Ramos (cell line): Measurements from ENCODE around the gene ANXA6.

Experiments
- in situ Hi-C: fragments of 300-500 bp; cut with MboI; formaldehyde crosslinking; loops from one replicate; pipeline ENCODE4 v1.14.3; 2022; ENCODE audit warnings: low sequenced_read_pairs; ENCODE audit not compliant: unreplicated experiment

The ANXA6 gene

DNA sequence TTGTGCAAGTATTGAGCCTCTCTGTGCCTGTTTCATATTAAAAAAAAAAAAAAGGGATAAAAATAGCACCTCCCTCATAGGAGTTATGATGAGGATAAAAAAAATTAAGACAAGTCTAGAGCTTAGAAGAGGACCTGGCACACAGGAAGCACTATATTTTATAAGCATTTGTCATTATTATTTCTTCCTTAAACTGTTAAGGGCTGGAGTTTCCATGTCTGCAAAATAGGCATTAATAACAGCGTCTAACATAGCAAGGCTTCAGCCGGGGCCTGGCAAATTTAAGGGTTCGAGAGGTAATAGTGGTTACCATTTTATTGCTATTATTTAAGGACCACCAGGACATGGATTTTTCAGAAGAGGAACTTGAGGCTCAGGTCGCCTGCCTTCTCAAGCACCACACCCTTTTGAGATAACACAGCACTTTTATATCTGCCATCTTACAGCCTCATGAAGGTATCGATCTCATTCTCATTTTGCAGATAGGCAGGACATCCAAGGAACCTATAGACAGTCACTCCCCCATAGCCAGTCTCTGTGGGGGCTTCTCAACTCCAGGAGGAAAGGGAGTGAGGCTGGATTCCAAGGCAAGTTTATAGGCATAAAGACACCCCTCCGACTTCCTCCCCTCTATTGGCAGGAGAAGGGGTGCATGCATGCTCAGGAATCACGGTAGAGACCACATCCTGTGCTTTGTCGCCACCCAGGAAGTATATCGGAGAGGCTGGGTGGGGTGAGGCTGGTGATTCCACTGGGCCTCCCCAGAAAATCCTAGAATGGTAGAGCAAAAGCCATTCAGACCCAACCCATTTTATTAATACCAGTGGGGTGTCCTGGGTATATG lies 2.4 kb downstream of the ANXA6 start:
- in situ Hi-C loops: no loop called here

DNA sequence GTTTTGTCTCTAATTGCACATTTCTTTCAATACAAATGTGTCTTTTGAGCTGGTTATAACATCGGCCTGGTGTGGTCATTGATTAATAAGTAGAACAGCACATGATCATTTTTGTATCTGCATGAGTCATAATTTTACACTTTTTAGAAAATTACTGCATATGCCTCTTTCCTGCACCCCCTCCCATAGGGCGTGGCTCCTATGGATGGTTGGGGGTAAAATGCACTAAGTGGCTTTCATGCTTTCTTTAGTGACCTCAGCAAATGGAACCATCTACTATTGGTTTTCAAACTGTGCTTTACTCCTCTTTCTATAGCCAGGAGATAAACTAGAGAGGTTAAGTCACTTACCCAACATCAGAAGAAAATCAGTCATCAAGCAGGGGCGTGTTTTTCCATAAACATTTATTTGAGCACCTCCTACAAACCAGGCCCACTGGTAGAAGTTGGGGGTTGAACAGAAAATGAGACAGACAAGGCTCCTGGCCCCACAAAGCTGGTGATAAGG lies 3.8 kb downstream of the ANXA6 start:
- in situ Hi-C loops: no loop called here

DNA sequence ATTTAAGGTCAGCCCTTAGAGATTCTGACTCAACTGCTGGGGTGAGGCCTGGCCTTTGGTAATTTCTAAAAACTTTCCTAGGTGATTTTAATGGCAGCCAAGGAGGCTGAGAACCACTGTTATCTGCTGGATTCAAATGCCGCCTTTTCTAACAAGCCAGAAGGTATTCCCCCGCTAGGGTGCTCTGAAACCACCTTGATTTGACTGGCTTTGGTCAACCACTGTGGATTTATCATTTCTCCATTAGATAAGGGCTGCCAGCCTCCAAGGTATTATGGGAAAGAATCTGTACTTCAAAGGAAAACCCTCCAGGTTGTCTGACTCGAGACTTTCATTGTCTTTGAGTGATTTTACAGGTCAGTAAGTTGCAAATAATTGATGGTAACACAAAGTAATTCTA lies 4.3 kb downstream of the ANXA6 start:
- in situ Hi-C loops: no loop called here

DNA sequence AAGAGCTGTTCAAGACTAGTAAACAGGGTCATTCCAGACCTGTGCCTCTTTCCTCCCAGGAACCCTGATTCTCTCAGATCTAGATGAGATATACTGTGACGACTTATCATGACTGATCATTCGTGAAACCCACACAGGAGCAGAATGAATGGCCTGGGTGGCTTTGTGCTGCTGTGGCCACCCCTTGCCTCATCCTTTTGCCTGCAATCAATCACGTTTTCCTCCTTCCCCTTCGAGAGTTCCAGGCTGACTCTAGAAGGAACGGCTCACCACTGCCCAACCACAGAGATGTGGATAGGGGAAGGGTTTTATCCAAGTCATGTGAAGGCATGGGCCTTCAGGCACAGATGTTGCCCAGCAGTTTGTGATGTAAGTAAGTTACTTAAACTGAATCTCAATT lies 5.8 kb downstream of the ANXA6 start:
- in situ Hi-C loops: no loop called here

DNA sequence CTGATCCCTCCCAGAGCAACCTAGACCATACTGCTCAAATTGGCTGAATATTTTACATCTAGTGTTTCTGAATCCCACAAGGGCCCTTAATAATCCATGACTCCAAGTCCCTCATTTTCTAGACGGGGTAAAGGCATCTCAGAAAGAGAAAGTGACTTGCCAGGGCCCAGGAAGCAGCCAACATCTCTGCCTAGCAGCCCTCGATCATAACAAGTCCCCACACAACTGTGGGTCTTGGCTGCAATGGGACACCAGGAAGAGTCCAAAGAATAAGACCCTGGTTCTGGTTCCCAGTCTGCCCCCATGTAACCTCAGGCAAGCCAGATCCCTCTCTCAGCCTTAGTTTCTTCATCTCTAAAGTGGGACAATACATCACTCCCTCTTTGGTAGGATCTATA lies 6.3 kb downstream of the ANXA6 start:
- in situ Hi-C loops: no loop called here

DNA sequence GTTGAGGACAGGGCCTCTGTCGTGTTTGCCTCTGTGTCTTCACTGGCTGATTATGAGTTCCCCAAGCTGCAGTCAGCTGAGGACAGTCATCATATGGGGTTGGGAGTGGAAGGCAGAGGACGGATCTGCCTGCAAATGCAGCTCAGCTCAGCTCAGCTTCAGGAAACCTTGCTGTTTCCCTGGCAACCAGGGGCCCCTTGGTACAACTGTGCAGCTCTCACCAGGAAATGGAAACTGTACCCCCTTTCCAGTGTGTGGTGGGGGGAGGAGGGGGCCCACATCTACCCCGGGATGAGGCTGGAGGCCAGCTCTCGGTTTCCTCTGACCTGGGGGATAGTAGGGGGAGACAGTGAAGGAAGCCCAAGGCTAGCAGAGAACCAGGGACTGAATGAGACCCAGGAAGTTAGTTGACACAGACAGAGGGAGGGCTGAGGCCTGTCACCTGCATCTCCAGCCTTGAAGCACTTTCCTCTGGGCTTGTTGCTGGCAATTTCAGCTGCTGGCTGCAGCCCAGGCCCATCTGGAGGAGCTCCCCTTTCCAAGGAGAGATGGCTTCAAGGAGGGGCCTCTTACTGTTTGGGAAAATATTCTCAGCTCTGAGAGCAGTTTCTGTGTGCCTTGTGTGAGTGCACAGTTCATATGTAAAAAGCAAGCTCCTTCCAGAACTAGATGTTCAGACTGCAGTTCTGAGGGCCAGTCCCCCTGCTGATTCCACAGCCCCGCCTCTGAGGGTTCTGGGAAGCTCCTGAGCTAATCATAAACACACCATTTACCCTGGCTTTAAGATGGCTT lies 6.9 kb downstream of the ANXA6 start:
- in situ Hi-C loops: no loop called here

DNA sequence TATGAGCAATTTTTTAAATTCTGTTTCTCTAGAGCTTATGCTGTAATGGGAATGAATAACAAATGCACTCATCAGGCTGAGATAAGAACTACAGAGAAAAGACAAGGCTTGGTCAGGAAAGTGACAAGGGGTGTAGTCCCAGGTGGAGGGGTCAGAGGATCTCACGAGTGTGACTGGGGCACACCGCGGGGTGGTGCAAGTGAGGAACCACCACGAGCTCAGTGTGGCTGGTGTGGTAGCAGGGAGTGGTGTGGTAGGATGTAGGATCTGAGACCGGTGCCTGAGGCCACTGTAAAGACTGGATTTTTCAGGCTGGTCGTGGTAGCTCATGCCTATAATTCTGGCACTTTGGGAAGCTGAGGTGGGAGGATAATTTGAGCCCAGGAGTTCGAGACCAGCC lies 9.0 kb downstream of the ANXA6 start:
- in situ Hi-C loops: no loop called here

DNA sequence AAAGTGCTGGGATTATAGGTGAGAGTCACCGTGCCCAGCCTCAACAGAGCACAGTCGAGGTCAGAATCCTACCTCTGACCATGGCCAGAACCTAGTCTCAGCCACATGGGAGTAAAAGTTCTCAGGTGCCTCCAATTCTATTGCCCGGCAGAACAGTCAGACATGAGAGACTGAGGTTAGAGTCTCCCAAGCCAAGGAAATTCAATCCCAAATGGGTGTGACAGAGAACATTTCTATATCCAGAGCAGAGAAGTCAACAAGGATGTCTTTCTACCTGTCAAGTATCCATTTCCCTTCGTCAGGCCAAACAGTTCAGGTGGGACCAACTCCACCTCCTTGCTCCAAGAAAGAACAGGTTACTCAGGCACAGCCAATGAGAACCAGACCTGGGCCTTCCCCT lies 10.5 kb downstream of the ANXA6 start:
- in situ Hi-C loops: no loop called here

DNA sequence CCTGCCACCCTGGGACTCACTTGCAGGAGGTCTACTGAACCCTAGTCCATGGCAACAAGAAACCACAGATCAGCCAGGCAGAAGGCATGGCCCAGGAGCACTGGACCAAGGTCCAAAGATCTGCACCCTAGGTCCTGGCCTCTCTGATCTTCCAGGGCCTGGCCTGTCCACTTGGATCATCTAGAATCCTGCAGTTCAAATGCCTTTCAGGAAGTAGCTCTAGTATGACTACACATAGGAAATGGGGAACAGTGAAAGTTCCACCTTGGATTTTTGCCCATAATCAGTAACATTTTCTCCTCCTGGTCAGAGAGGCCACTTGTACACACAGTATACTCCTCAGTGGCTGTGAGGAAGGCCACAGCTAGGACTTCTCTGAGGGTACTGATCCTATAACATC lies 11.5 kb downstream of the ANXA6 start:
- in situ Hi-C loops: no loop called here

DNA sequence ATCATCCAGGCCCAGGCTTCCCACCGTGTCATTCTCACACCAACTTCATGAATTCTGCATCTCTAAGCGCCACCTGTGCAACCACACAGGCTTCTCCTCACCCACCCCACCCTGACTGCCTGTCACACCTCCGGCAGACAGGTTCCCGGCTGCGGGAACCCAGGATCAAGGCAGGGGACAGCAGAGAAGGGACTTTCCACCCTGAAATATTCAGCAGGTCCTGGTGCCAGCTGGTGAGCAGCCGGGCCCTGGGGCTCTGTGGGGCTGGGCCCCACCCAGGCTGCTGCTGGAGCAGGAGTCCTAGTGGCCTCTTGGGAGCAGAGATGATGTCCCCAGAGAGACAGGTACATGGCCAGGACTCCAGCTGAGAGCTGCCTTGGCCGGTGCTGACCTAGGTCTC lies 12.7 kb downstream of the ANXA6 start:
- in situ Hi-C loops: no loop called here

DNA sequence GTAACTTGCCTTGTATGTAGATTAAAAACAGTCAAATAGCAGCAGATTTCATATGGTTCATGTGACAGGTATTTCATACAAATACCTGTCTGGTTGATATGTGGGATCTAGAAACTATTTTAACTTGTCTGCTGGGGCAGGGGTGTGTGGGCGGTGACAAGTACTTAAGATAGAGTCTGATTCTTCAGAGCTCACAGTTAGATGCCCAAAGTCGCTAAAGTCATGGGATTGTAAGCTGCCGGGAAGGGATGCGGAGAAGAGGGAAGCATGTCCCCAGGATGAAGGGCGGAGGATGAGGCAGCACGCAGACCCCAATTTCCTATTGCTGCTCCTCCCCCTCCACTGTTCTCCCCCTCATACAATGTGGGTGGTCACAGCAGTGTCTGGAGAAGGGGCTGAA lies 13.3 kb downstream of the ANXA6 start:
- in situ Hi-C loops: no loop called here

DNA sequence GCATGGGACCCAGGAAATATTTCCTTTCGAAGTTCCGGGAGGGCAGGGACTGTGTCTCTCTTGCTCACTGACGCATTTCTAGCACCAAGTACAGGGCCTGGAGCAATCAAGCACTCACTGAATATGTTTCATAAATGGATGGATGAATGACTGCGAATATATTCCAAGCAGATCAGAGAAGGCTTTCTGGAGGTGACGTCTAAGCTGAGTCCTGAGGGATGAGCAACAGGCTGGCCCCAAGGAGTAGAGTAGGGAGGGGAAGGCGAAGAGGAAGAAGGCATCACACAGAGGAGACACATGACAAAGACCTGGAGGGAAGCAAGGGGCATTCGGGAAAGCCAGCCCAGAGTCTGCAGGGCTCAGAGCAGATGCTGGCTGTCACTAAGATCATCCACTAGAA lies 13.9 kb downstream of the ANXA6 start:
- in situ Hi-C loops: no loop called here

DNA sequence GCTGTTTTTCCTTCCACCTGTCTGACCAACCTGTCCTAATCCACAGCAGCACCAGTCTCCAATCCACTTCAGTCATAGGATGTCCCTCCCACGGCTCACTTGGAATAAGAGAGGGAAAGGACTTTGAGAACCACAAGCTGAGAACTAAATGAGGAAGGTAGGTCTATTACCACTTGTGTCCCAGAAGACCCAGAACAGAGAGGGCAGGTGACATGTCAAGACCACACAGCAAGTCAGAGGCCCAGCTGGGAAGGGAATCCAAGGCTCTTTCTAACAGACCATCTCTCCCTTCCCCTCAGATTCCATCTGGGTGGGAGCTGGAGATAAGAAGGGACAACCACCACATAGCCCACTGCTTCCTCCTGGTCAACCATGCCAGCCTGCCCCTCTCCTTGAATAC lies 14.6 kb downstream of the ANXA6 start:
- in situ Hi-C loops: no loop called here

DNA sequence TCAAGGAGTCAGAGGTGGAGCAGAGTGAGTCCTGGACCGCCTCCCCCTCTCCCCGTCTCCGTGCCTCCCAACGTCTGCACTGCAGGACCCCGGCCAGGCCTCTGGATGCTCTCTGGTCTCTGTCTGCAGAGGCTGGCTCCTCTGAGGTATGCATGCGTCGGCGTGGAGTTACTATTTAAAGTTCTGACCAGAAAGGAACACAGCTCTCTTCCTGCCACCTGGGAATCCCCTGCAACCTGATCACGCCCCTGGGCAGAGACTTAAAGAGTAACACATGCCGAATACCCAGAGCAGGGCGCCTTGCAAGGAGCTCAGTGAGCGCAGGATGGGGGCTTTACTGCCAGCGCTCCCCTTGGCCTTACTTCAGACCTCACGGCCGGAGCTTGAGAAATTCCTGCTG lies 16.0 kb downstream of the ANXA6 start:
- in situ Hi-C loops: no loop called here

DNA sequence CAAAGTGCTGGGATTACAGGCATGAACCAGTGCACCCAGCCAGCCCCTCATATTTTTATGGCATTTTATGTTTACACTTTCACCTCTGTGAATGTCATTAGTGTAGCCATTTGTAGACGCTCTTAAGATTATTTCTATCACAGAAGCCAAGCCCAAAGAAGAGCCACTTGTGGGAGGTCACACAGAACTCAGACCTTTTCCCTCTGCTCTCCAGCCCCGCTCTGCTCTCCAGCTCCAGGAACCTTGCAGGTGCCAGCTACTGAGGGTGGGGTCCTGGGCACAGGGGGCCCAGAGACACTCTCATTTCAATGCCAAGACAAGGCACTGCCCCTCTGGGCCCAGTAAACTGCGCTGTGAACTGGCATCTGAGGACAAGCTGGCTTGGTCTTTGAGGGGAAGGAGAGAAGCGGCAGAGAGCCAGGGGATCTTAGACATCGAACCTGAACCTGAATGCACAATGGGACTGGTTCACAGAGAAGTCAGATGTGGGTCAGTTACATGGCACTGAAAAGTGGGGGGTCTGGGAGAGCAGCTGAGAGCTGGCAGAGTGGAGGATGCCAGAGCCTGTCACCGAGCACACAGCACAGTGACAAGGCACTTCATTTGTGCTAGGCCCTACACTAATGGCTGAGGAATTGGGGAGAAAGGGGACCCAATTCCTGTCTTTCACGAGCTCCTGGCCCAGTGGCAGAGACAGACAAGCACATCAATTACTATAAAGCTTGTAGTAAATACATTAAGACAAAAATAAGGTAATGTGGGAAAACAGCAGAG lies 16.7 kb downstream of the ANXA6 start:
- in situ Hi-C loops: no loop called here

DNA sequence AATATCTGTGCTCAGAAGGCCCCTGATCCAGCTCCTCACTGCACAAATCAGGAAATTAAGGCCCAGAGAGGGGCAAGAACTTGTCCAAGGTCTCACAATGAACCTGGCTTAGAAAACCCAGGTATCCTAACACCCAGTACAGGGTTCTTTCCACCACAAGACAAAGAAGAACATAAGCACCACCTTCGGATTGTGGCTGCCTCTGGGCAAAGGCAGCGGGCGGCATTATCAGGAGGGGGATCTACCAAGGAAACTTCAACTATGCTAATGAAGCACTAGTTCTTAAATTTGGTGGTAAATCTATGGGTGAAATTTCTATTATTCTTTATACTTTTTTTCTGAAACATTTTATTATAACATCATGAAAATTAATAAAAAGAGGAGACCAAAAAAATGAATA lies 17.9 kb downstream of the ANXA6 start:
- in situ Hi-C loops: no loop called here

DNA sequence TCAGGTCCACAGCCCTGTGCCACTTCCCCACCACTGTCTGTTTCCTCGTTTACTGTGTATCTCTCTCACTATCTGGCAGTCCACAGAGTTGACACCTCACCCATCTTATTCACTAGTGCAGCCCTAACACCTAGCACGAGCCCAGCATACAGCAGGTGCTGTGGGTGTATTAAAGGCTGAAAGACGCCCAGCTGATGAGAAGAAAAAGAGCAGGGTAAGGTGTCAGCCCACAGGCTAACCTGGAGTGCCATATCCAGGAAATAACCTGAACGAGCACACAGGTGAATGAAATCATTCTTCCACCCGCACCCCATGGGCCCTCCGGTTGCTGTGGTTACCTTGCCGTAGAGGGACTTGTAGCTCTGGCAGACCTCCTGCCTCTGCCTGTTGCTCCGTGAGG lies 18.6 kb downstream of the ANXA6 start:
- in situ Hi-C loops: no loop called here

DNA sequence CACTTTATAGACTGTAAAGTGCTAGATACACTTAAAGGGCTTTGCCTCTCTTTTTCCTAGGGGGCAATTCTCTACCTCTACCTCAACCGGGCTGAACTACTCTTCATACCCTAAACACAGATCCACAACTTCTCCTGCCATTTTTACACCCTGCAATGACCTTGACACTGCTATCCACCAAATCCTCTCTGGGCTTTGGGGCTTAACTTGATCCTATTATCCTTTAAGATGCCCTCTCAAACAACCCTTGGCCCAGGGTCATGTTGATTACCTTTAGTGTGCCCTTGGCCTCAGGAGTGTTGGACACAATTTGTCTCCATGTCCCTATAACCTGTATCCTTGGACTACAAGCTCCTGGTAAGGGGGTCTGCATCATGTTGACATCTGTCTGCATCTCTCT lies 19.5 kb downstream of the ANXA6 start:
- in situ Hi-C loops: no loop called here

DNA sequence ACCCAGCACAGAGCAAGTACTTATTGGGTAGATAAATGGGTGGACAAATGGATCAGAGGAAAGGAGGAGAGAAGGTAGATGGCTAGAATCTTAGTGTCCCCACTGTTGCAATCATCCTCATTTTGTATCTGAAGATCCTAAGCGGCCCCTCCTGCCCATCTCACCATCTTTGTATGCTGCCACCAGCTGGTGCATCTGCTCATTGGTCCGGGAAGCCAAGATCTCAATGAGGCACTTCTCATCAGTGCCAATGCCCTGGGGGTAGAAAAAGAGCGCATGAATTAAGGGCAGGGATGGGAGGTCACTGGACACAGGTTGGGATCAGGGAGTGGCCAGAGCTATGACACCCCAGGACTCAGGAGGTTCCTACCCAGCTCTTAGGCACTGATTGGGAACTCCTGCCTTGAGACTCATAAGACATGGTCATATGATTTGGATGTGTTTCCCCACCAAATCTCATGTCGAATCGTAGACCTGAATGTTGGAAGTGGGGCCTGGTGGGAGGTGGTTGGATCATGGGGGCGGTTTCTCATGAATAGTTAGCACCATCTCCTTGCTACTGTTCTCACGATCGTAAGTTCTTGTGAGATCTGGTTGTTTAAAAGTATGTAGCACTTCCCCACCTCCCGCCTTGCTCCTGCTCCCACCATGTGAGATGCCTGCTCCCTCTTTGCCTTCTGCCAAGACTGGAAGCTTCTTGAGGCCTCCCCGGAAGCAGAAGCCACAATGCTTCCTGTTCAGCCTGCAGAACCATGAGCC lies 20.3 kb downstream of the ANXA6 start:
- in situ Hi-C loops: no loop called here

DNA sequence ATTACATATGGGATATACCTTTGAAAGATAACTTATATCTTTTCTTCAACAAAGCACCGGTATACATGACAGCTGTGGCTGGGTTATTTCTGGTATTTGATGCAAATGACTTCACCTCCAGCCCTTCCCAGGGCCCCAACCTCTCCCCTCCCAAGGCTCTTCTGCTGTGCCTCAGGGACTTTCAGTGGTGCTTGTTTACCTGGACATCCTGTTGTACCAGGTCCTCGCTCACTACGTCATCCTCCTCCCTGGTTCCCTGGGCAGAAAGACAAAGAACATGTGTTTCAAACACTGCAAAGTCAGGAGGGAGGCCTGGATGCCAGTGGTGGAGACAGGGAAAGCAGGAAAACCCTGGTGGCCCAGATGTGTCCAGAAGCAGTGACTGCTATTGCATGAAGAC lies 23.4 kb downstream of the ANXA6 start:
- in situ Hi-C loops: no loop called here
